ENCODE data around the gene TERT.

DNA sequence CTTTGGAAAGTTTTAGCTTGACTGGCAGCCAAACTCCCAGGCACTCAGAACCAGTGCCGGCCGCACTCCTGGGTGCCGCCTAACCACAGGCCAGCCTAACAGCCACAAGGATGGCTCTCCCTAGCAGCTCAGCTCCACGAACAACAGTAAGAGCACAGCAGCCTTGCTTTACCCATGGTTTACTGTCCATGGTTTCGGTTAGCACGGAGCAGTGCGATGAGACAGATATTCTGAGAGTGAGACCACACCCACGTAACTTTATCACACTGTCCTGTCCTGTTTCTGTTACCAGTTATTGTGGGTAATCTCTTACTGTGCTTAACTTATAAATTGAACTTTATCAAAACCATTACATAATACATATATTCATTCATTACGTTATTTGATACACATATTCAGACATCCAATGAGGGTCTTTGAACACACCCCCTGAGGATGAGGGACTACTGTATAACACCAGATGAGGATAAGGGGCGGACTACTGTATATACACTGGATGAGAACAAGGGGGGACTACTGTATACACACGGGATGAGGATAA, 37.7 kb upstream of the TERT start:
- TF ChIP-seq ZNF274 (IDR thresholded peaks at IDR 0.05; ENCODE audit: insufficient read depth, insufficient read length) = no peak
- no peak for TF ChIP-seq NFYB (IDR thresholded peaks at IDR 0.05; ENCODE audit: insufficient read depth, low read depth, low read length)
- no peak for TF ChIP-seq CTCF (IDR thresholded peaks at IDR 0.05 in 2 of 3, conservative IDR thresholded peaks at IDR 0.05 in 1 of 3; ENCODE audit: control insufficient read depth in 2 of 3, extremely low read depth in 1 of 3, insufficient read depth in 1 of 3, low read depth in 3 of 3, low read length in 3 of 3)
- TF ChIP-seq, protein P1, sequence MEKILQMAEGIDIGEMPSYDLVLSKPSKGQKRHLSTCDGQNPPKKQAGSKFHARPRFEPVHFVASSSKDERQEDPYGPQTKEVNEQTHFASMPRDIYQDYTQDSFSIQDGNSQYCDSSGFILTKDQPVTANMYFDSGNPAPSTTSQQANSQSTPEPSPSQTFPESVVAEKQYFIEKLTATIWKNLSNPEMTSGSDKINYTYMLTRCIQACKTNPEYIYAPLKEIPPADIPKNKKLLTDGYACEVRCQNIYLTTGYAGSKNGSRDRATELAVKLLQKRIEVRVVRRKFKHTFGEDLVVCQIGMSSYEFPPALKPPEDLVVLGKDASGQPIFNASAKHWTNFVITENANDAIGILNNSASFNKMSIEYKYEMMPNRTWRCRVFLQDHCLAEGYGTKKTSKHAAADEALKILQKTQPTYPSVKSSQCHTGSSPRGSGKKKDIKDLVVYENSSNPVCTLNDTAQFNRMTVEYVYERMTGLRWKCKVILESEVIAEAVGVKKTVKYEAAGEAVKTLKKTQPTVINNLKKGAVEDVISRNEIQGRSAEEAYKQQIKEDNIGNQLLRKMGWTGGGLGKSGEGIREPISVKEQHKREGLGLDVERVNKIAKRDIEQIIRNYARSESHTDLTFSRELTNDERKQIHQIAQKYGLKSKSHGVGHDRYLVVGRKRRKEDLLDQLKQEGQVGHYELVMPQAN (conservative IDR thresholded peaks at IDR 0.05) = no peak
- TF ChIP-seq TBL1XR1 (IDR thresholded peaks at IDR 0.05; ENCODE audit: low read depth, low read length) = no peak
- no peak for TF ChIP-seq SREBF2 (IDR thresholded peaks at IDR 0.05; ENCODE audit: low read length)
- no peak for TF ChIP-seq EZH2 (IDR thresholded peaks at IDR 0.05; ENCODE audit: borderline replicate concordance, control insufficient read depth, low read depth, low read length)
